HG02852 (cell line): ENCODE results near the gene P4HB.
"Not testable (repeated sequence)": the region's sequence is repeated elsewhere in the genome, so short reads cannot be mapped to it uniquely, and the experiment has no call there.

Experiments used
- ATAC-seq: cut with Tn5 transposase; IDR thresholded peaks from one replicate; pipeline ENCODE4 v1.9.1; 2021; ENCODE audit warnings: mild to moderate bottlenecking, moderate library complexity; ENCODE audit not compliant: unreplicated experiment

P4HB gene

DNA sequence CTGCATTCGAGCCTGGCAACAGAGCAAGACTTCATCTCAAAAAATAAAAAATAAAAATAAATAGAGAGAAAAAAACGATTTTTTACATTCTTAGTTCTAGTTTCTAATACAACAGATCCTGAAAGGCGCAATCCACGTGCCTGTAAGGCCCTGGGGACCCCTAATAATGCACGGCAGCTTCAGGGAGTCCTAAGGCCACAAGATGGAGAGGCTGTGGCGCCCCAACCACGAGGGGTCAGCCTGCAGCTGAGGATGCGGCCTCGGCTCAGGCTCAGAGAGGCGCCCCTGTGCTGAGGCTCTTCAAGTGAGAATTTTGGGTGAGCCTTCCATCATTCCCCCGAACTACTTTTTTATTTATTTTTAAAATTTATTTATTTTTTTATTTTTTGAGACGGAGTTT, 10.9 kb downstream of the P4HB start:
- no peak for ATAC-seq

DNA sequence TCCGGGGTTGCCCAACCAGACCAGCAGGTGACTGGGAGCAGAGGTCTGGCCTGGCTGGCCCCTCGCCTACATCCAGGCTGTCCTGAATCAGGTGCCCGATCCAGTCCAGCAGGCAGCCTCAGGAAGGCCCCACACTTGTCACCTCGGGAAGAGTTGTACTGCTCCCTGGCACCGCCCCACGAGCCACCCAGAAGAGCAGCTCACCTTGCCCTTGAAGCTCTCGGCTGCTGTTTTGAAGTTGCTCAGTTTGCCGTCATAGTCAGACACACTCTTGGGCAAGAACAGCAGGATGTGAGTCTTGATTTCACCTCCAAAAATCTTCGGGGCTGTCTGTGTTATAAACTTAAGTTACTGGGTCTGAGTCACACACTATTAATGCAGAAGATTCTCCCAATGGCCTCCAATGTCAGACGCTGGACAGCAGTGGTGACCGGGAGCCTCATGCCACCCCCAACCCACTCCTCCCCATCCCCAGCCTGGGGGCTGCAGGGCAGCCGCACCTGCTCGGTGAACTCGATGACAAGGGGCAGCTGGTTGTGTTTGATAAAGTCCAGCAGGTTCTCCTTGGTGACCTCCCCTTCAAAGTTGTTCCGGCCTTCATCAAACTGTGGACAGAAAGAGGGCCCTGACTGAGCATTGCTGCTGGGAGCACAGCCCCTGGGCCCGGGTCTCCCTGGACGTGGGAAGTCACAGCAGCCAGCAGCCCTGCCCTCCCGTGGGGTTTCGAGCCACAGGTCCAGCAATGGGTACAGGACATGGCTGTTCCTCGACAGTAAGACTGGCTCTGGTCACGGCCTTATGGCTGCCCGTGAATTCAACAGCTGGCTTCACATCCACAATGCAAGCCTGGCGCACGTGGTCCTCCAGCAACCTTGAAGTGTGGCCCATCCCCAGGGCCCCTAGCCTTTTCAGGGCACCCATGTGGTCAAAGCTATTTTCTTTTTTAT, 13.3 kb downstream of the P4HB start:
- ATAC-seq: no peak

DNA sequence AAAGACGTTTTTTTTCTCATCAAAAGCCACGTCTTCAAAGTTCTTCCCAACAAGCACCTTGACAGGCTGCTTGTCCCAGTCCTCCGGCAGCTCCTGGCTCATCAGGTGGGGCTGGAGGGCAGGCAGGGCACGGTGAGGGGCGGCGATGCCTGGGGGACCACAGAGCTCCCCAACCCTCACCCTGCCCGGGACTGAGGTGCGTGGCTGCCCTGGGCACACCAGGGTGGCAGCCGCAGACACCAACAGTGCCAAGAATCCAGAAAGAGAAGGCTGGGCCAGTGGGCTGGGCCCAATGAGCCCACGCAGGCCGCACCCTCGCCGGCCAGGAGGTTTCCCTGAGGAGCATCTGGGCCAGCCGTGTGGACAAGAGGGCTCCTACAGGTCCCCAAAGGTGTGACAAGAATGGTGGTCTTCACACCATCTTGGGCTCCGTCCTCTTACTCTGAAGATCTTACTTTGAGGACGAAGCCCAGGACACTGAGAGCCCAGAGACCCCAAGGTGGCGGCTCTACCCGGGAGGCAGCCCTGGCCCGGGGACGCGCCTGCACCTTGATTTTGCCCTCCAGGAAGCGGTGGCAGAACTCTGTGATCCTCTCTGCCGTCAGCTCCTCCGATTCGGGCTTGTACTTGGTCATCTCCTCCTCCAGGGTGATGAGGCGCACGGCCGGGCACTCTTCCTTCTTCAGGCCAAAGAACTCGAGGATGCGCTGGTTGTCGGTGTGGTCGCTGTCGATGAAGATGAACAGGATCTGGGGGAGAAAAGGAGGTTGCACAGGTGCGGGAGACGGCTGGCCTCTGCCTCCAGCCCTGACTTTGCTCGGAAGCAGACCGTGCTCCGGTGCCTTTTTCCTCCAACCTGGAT, 14.2 kb downstream of the P4HB start:
- no peak for ATAC-seq

DNA sequence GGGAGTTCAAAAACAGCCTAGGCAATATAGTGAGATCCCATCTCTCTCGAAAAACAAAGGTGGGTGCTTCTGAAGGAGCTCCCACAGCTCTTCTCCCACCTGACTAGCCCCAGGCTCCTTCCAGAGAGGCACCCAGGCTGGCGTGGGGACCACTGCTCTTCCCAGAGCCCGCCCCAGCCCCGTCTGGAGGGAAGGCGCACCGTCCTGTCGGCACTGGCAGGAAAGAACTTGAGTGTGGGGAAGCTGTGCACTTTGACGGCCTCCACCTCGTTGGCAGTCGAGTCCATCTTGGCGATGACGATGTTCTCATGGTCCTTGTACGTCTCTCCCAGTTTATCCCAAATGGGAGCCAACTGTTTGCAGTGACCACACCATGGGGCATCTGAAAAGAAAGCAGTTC, 15.0 kb downstream of the P4HB start:
- ATAC-seq: no peak

DNA sequence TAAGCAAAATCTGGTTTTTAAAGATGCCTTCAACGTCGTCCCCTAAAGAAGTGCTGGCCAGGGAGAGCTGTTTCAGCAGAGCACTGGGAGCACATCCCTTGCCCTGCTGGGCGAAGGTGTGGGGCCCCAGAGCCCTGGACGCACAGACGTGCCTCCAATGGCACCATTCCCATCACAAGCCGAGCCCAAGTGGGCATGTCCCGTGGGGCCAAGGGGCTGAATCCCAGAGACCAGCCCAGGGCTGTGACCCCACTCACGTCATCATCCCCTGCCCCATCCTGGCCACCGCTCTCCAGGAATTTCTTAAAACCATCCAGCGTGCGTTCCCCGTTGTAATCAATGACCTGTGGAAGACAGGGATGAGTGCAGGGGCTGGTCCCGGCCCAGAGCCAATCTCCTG, 15.4 kb downstream of the P4HB start:
- no peak for ATAC-seq

DNA sequence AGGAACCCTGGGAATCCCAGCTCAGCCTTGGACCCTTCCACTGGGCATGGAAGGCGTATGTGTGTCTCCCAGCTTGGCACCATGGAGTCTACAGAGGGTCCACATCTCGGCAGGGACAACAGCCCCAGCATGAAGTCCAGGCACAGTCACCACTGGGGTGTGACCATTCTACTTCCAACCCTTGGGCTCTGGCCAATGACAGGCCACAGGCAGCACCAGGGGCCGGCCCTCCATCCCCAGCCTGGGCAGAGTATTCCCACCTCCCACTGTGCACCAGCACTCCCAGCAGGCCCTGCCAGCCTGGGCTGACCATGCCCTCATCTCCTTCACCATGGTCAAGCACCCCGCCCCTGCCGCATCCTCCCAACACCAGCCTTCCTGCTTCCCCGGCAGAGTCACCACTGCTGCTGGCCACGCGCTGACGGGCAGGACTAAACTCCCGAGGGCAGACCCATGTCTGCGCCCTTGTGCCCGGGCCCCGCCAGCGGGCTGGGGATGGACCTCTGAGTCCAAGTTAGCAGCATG, 15.9 kb downstream of the P4HB start:
- no peak for ATAC-seq

DNA sequence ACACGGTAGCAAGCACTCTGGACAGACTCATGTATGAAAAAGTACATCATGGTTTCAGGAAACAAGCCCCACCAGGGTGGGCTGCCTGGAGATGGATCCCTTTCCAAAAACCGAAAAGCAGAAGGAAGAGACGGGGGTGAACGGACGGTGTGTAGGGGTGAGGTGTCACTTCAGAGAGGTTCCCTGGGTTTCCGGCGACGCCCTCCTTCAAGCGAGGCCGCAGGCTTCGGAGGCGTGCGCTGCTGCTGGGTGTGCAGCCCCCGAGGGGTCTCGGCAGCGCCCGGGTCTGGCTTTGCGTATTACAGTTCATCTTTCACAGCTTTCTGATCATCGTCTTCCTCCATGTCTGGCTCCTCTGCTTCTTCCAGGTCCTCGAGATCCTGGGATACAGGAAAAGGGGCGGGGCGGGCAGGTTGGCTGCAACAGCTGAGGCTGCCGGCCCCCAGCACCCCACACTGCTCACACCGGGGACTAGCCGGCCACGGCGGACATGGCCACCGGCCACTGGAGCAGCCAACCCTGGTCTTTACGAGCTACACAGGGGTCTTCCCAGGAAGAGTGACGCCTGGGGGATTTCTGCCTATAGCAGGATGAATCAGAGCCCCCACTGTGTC, 16.5 kb downstream of the P4HB start:
- ATAC-seq: no peak

DNA sequence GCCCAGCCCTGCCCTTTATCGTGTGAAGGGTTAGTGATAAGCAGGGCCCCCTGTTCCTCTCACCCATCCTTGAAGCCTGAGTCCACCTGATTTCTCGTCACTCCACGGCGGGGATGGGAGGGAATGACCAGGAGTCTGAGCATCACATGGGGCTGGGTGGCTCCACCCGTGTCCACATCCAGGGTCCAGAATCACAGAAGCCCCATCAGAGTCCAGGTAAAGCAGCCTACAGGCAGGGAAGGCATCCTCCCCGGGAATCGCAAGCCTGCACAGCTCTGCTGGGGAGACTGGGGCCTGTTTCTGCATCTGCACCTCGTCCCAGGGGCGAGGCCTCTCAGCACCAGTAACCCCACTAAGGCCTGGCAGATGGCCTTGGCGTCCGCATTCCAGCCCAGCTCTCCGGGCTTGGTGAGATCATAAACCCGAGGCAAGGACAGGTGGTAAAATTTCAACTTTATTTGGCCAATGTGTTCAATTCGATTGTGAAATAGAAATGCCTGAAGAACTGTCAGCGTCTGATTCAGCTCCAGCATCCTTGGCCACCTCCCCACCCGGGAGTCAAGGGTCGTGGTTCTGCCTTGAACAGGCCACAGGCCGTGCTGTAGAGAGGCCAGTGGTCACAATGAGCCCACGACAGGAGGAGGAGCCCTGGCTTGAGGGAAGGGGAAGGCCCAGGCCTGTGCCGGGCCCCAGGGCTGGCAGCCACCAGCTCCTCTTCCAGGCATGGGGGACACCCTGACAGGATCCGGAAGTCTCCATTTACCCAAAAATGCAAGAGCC, 17.4 kb downstream of the P4HB start:
- no peak for ATAC-seq

DNA sequence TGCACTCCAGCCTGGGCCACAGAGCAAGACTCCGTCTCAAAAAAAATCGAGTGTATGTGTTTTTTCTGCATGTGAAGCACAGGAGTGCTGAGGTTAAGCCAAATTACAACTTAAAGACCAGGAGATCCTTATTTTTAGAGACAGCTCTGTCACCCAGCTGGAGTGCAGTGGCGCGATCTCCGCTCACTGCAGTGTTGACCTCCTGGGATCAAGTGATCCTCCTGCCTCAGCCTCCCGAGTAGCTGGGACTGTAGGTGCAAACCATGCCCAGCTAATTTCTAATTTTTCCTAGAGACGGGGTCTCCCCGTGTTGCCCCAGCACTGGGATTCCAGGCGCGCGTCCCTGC, 18.0 kb downstream of the P4HB start:
- no peak for ATAC-seq

DNA sequence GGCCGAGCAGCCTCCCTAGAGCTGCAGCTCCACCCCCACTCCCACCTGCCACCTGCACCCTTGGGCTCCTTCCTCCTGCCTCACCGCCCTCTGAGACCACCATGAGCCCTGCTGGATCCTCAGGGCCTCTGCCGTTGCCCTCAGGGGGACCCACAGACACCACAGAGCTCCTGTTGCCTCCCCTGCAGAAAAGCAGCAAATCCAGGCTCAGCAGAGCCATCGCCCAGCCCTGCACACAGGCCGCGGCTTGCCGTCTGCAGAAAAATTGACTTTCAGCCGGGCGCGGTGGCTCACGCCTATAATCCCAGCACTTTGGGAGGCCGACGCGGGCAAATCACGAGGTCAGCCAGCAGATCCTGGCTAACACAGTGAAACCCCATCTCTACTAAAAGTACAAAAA, 18.5 kb downstream of the P4HB start:
- ATAC-seq: no peak

DNA sequence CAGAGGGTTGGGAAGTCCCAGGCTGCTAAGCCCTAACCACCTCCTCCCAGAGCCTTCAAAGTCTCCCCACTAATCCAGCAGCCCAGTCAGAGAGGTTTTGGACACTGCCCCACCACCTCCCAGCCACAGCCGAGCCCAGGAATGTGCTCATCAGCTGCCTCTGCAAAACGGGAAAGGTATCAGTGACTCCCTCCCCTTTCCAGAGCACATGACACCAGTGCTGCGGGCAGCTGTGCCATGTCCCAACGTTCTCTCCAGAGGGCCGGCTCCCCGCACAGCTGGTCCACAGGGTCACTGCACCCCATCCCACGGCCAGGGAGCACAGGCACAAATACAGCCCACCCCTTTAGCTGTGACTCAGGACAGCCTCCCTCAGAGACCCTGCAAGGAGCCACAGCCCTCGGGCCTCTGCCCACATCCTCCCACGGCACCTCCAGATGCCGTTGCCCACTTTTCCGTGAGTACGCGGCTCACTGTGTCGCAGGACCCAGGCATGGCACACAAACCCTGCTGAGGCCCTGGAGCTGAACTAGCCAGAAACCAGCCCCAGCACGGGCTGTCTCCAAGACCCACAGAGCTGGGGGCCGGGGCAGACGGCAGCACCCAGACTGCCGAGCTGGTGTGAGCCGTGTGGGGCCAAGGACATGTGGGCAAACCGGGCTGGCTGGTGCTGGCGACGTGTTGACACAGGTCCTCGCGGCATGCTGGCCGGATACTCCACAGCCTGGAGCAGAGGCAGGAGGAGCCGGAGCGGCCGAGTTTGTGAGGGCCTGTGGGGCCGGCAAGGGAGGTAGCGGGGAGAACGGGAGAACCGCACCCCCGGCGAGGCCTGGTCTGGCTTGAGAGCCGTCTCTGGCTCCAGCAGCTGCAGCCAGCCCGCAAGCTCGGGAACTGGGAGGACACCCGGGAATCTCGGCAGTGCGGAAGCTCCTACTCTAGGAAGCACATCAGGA, 19.2 kb downstream of the P4HB start:
- ATAC-seq: no peak

DNA sequence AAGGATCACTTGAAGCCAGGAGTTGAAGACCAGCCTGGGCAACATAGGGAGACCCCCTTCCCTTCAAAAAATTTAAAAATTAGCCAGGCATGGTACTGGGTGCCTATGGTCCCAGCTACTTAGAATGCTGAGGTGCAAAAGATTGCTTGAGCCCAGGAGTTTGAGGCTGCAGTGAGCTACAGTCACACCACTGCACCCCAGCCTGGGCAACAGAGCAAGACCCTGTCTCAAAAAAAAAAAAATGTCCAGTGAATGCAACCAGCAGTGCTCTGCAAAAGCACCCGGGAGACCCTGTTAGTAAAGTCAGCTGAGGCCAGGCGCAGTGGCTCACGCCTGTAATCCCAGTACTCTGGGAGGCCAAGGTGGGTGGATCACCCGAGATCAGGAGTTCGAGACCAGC, 20.3 kb downstream of the P4HB start:
- not testable (repeated sequence) for ATAC-seq

DNA sequence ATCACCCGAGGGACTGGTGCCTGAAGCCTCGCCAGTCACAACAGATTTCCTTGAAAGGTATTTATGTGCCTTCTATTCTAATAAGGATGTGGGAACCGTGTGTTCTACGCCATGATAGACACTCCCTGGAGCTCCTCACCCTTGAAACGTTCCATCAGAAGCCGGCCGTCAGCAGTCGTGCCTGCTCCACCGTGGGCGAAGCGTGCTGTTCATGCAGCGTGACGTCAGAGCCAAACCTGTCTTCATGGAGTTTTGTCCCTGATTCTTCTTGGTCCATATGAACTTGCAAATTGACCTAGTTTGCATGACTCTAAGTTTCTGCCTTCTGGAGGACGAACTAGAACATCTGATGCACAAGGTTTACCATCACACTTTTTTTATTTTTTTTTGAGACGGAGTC, 21.0 kb downstream of the P4HB start:
- no peak for ATAC-seq

DNA sequence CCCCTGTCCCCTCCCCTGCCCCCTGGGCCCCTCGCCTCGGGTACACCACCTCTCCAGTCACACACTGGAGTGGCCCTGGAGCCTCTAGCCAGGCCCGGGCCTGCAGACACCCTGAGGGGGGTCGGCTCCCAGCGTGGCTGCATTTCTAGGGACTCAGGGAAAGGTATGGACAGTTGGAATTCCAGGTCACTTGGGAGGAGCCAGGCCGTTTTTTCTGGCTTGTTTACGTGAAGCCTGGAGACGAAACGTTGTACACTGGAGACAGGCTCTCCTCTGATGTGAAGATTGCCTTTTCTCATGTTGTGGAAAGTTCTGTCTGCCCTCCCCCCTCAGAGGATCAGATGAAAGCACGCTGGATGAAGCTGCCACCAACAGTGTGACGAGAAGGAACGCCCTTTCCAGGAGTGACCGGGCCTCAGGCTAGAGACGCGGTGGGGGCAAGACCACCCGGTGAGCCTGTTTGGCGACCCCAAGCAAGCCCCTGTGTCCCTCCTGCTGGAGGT, 21.5 kb downstream of the P4HB start:
- no peak for ATAC-seq

DNA sequence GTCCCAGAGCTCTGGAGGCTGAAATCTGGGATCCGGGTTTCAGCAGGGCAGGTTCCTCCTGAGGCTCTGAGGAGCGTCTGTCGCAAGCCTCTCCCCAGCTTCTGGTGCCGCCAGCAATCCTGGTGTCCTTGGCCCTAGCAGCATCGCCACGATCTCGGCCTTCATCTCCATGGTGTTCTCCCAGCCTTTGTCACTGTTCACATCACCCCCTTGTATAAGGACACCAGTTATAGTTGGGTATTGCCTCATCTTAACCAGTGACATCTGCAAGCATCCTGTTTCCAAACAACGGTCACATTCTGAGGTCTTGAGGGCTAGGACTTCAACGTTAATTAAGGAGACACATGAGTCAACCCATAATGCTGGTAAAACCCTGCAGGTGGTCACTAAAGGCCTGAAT, 22.7 kb downstream of the P4HB start:
- ATAC-seq: no peak

DNA sequence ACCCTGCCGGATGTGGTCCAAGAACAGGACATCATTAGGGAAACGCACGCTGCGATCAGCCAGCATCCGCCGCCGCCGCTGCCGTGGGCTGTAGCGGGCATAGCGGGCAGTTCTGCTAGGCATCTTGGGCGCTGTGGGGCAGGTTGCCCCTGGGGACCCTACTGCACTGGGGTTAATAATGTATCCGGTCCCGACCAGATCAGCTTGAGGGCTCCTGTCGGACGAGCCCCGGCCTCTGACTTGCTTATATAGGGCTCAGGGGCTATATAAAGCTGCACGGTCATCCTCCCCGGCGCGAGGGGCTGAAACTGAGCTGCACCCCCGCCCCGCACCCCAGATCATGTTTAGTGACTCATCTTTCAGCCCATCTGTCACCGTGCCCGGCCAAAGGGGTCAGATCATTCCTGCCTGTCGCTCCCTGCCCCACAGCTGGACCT, 25.5 kb downstream of the P4HB start, which contains the start of gene PPP1R27:
Gene PPP1R27 (minus strand): TSS at position 220 of the 437 bp plus-strand sequence. CDS start 97 bp downstream, at position 123.
- no peak for ATAC-seq

DNA sequence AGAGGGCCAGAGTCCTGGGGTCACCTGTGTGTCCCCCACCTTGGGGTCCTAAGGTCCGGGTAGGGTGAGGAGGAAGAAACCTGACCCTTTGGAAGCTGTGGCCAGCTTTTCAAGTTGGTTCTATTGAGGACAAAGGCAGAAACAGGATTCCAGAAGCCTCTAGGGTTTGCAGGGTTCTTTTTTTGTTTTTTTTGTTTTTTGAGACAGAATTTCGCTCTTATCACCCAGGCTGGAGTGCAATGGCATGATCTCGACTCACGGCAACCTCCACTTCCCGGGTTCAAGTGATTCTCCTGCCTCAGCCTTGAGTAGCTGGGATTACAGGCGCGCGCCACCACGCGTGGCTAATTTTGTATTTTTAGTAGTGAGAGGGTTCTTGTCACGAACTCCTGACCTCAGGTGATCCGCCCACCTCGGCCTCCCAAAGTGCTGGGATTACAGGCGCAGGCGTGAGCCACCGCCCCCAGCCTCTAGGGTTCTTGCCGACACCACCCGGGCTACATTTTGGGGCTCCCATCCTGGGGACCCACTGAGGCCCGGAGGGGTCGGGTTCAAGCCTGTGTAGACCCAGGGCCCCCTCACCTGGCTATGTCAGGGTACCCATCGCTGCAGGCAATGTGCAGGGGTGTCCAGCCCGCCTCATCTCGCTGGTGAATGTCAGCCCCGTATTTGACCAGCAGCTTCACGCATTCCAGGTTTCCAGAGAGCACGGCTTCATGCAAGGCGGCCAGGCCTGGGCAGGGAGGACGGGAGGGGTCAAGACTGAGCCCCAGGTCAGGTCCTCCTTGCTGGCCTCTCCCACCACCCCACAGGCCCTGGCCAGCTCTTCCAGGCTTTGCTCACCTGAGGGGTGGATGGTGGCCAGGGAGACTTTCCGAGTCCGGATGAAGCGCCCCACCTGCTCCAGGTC, 26.2 kb downstream of the P4HB start:
- no peak for ATAC-seq
